SK-N-SH (cell line): ENCODE measurements around the gene CBX7. TPM values are rescaled to one million over a fixed set of nuclear protein-coding genes. Genes with fewer than 3 reads are reported as not detected.

Experiments used
- CTCF ChIA-PET: fragments of 300-600, 350-600 bp; formaldehyde crosslinking; extraction: SDS; loops from one replicate; lab custom pipeline; 2021; lab: Yijun Ruan, JAX
- POLR2A ChIA-PET: fragments of 350-600 bp; sonication (Branson Sonifier 250); formaldehyde crosslinking; extraction: SDS; loops from one replicate; lab custom pipeline; 2020; ENCODE audit warnings: antibody characterized with exemption, inconsistent platforms; lab: Yijun Ruan, JAX
- DNase-seq: peaks from one replicate; pipeline ENCODE4 v3.0.0; 2012
- H2AFZ ChIP-seq: fragments of 200-600 bp; sonication (generic); 2 replicates; pipeline ENCODE4 v1.8.1; 2016; ENCODE audit warnings: antibody characterized with exemption, mild to moderate bottlenecking, low read depth
- H3F3A ChIP-seq: fragments of 200-600 bp; sonication (generic); replicated peaks from 2 replicates; pipeline ENCODE3; 2016; ENCODE audit warnings: antibody characterized with exemption, mild to moderate bottlenecking; ENCODE audit not compliant: insufficient read depth
- H3K27ac ChIP-seq, 2 experiments: fragments of 200-500 bp in 1 of 2; fragments of 200-600 bp in 1 of 2; sonication (Bioruptor generic) in 1 of 2; sonication (generic), shearing (Covaris generic) in 1 of 2; 2 replicates each; pipeline versions ENCODE4 v1.5.1 to v1.6.1; 2014 to 2016; ENCODE audit warnings: low read depth in 2 of 2, inconsistent platforms in 1 of 2, low read length in 1 of 2, mild to moderate bottlenecking in 1 of 2, mixed read lengths in 1 of 2
- H3K27me3 ChIP-seq: fragments of 200-600 bp; sonication (generic), shearing (Covaris generic); 2 replicates; pipeline ENCODE4 v1.6.1; 2016; ENCODE audit warnings: mixed run types; ENCODE audit not compliant: insufficient read depth
- H3K36me3 ChIP-seq, 2 experiments: fragments of 200-500 bp in 1 of 2; fragments of 200-600 bp in 1 of 2; sonication (Bioruptor generic) in 1 of 2; sonication (generic) in 1 of 2; replicated peaks in 1 of 2; 2 replicates each; pipeline versions ENCODE3 to v1.5.1; 2014 to 2016; ENCODE audit warnings: low read length in 1 of 2, mild to moderate bottlenecking in 1 of 2; ENCODE audit not compliant: insufficient read depth in 2 of 2, control insufficient read depth in 1 of 2
- H3K4me1 ChIP-seq, 2 experiments: fragments of 200-500 bp in 1 of 2; fragments of 200-600 bp in 1 of 2; sonication (Bioruptor generic) in 1 of 2; sonication (generic), shearing (Covaris generic) in 1 of 2; 2 replicates each; pipeline versions ENCODE4 v1.5.1 to v1.6.1; 2014 to 2016; ENCODE audit warnings: low read depth in 1 of 2, low read length in 1 of 2, mixed run types in 1 of 2; ENCODE audit not compliant: insufficient read depth in 2 of 2, control insufficient read depth in 1 of 2
- H3K4me2 ChIP-seq: fragments of 200-600 bp; sonication (generic), shearing (Covaris generic); 2 replicates; pipeline ENCODE4 v1.6.1; 2017; ENCODE audit warnings: mixed run types
- H3K4me3 ChIP-seq, 2 experiments: fragments of 200-500 bp in 1 of 2; fragments of 200-600 bp in 1 of 2; sonication (Bioruptor generic) in 1 of 2; sonication (generic), shearing (Covaris generic) in 1 of 2; 2 replicates each; pipeline versions ENCODE4 v1.5.1 to v1.8.1; 2014 to 2016; ENCODE audit warnings: low read depth in 2 of 2, inconsistent platforms in 1 of 2, low read length in 1 of 2, mild to moderate bottlenecking in 1 of 2, mixed read lengths in 1 of 2, moderate library complexity in 1 of 2
- H3K79me2 ChIP-seq: fragments of 200-600 bp; sonication (generic); 2 replicates; pipeline ENCODE4 v1.8.1; 2017; ENCODE audit warnings: mild to moderate bottlenecking; ENCODE audit not compliant: insufficient read depth
- H3K9ac ChIP-seq: fragments of 200-600 bp; sonication (generic); 2 replicates; pipeline ENCODE4 v1.6.1; 2017; ENCODE audit warnings: mixed run types
- H3K9me2 ChIP-seq: fragments of 200-600 bp; sonication (generic); 2 replicates; pipeline ENCODE4 v1.6.1; 2017; ENCODE audit warnings: mixed run types
- H3K9me3 ChIP-seq: fragments of 200-600 bp; sonication (generic); 2 replicates; pipeline ENCODE4 v1.6.1; 2017; ENCODE audit warnings: mixed run types, mild to moderate bottlenecking, moderate library complexity
- H4K20me1 ChIP-seq: fragments of 200-600 bp; sonication (generic); 2 replicates; pipeline ENCODE4 v1.6.1; 2017; ENCODE audit warnings: mild to moderate bottlenecking, mixed run types; ENCODE audit not compliant: insufficient read depth
- GABPA ChIP-seq: IDR thresholded peaks from 2 replicates; pipeline ENCODE4 v1.4.0; 2012; ENCODE audit warnings: low read depth, mild to moderate bottlenecking
- JUND ChIP-seq: IDR thresholded peaks from 2 replicates; pipeline ENCODE4 v1.4.0; 2012
- MEF2A ChIP-seq: IDR thresholded peaks from 2 replicates; pipeline ENCODE4 v1.4.0; 2012; ENCODE audit warnings: low read depth, borderline replicate concordance
- MXI1 ChIP-seq: IDR thresholded peaks from 2 replicates; pipeline ENCODE4 v1.6.1; 2012; ENCODE audit warnings: mild to moderate bottlenecking, low read depth, low read length, improper control_type of control experiment
- RCOR1 ChIP-seq: fragments of 150-350 bp; IDR thresholded peaks from 2 replicates; pipeline ENCODE4 v1.6.1; 2017; ENCODE audit warnings: antibody characterized with exemption, low read length
- RXRA ChIP-seq: IDR thresholded peaks from 2 replicates; pipeline ENCODE4 v1.4.0; 2012; ENCODE audit warnings: low read depth, mild to moderate bottlenecking, borderline replicate concordance
- TEAD4 ChIP-seq: IDR thresholded peaks from 2 replicates; pipeline ENCODE4 v1.4.0; 2012; ENCODE audit warnings: mild to moderate bottlenecking, borderline replicate concordance; ENCODE audit not compliant: insufficient read depth
- YY1 ChIP-seq: IDR thresholded peaks from 2 replicates; pipeline ENCODE4 v1.4.0; 2012; ENCODE audit warnings: low read depth, mild to moderate bottlenecking
- WGBS: methylation state at CpG from one replicate; pipeline ENCODE4 v1.1.6; 2017; ENCODE audit warnings: low lambda C conversion rate; 5-methylcytosine and 5-hydroxymethylcytosine counted together
- polyA plus RNA-seq, 3 experiments: library from polyadenylated mRNA; depleted of rRNA; stranded (reverse); fragments of >200 nt; gene quantifications; 2 replicates each; pipeline ENCODE4 v1.2.3, GENCODE V29; 2012
- TF ChIP-seq, protein P1 (sequence below): fragments of 150-350 bp; IDR thresholded peaks from 2 replicates; pipeline ENCODE4 v1.6.1; 2017; ENCODE audit warnings: antibody characterized with exemption, low read length, low read depth, borderline replicate concordance
- TF ChIP-seq, protein P2 (sequence below): fragments of 200-600 bp; sonication (generic); IDR thresholded peaks from 2 replicates; pipeline ENCODE4 v1.6.1; 2017; ENCODE audit warnings: antibody characterized with exemption, mild to moderate bottlenecking, moderate library complexity
- TF ChIP-seq, protein P3 (sequence below): IDR thresholded peaks from 2 replicates; pipeline ENCODE4 v1.6.1; 2012; ENCODE audit warnings: mild to moderate bottlenecking, low read depth, low read length, moderate library complexity
- TF ChIP-seq, protein P4 (sequence below): IDR thresholded peaks from 2 replicates; pipeline ENCODE4 v1.4.0; 2012; ENCODE audit warnings: low read depth, borderline replicate concordance

CBX7 gene
- polyA plus RNA-seq, 1 of the 3 experiments (the other 2 are of a cell fraction): 2.3 TPM

DNA sequence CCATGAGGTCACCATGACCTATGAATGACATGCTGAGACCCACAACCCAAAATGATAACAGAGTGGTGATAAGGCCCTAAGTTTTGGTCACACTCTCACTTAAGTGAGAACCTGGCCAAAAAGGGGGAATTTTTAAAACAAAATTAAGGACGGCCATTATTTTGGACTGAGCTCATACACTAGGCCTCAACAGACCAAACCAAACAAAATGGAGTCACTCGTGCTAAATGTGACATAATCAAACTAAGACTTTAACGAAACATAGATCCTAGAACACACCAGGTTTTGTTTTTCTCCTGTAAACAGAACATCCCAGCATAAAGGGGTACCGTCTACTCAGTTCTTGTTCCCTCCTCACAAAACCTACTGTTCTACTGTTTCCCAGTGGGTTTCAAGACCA lies 44.0 kb downstream of the CBX7 start:
- no peaks in the 10 kb centered on the region for H3F3A ChIP-seq
- ChIA-PET CTCF (no interaction called here), POLR2A (no interaction called here)
- no peak for TF ChIP-seq TEAD4
- no peak for TF ChIP-seq RXRA
- TF ChIP-seq YY1: no peak
- no peak for TF ChIP-seq MEF2A
- TF ChIP-seq, protein P1, sequence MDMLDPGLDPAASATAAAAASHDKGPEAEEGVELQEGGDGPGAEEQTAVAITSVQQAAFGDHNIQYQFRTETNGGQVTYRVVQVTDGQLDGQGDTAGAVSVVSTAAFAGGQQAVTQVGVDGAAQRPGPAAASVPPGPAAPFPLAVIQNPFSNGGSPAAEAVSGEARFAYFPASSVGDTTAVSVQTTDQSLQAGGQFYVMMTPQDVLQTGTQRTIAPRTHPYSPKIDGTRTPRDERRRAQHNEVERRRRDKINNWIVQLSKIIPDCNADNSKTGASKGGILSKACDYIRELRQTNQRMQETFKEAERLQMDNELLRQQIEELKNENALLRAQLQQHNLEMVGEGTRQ: no peak
- no peak for TF ChIP-seq GABPA
- TF ChIP-seq RCOR1: no peak
- TF ChIP-seq MXI1: no peak
- TF ChIP-seq, protein P2, sequence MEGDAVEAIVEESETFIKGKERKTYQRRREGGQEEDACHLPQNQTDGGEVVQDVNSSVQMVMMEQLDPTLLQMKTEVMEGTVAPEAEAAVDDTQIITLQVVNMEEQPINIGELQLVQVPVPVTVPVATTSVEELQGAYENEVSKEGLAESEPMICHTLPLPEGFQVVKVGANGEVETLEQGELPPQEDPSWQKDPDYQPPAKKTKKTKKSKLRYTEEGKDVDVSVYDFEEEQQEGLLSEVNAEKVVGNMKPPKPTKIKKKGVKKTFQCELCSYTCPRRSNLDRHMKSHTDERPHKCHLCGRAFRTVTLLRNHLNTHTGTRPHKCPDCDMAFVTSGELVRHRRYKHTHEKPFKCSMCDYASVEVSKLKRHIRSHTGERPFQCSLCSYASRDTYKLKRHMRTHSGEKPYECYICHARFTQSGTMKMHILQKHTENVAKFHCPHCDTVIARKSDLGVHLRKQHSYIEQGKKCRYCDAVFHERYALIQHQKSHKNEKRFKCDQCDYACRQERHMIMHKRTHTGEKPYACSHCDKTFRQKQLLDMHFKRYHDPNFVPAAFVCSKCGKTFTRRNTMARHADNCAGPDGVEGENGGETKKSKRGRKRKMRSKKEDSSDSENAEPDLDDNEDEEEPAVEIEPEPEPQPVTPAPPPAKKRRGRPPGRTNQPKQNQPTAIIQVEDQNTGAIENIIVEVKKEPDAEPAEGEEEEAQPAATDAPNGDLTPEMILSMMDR: no peak
- TF ChIP-seq, protein P3, sequence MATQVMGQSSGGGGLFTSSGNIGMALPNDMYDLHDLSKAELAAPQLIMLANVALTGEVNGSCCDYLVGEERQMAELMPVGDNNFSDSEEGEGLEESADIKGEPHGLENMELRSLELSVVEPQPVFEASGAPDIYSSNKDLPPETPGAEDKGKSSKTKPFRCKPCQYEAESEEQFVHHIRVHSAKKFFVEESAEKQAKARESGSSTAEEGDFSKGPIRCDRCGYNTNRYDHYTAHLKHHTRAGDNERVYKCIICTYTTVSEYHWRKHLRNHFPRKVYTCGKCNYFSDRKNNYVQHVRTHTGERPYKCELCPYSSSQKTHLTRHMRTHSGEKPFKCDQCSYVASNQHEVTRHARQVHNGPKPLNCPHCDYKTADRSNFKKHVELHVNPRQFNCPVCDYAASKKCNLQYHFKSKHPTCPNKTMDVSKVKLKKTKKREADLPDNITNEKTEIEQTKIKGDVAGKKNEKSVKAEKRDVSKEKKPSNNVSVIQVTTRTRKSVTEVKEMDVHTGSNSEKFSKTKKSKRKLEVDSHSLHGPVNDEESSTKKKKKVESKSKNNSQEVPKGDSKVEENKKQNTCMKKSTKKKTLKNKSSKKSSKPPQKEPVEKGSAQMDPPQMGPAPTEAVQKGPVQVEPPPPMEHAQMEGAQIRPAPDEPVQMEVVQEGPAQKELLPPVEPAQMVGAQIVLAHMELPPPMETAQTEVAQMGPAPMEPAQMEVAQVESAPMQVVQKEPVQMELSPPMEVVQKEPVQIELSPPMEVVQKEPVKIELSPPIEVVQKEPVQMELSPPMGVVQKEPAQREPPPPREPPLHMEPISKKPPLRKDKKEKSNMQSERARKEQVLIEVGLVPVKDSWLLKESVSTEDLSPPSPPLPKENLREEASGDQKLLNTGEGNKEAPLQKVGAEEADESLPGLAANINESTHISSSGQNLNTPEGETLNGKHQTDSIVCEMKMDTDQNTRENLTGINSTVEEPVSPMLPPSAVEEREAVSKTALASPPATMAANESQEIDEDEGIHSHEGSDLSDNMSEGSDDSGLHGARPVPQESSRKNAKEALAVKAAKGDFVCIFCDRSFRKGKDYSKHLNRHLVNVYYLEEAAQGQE: no peak
- no peak for TF ChIP-seq JUND
- TF ChIP-seq, protein P4, sequence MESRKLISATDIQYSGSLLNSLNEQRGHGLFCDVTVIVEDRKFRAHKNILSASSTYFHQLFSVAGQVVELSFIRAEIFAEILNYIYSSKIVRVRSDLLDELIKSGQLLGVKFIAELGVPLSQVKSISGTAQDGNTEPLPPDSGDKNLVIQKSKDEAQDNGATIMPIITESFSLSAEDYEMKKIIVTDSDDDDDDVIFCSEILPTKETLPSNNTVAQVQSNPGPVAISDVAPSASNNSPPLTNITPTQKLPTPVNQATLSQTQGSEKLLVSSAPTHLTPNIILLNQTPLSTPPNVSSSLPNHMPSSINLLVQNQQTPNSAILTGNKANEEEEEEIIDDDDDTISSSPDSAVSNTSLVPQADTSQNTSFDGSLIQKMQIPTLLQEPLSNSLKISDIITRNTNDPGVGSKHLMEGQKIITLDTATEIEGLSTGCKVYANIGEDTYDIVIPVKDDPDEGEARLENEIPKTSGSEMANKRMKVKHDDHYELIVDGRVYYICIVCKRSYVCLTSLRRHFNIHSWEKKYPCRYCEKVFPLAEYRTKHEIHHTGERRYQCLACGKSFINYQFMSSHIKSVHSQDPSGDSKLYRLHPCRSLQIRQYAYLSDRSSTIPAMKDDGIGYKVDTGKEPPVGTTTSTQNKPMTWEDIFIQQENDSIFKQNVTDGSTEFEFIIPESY: no peak
- no peaks in the 10 kb centered on the region for H4K20me1 ChIP-seq
- no peak for DNase-seq
- no peak overlapping the region for H3K4me3 ChIP-seq
- no peaks in the 10 kb centered on the region for H3K27me3 ChIP-seq
- peaks cover 0 to 5% of the 10 kb centered on the region in 2 experiments; a peak in 1 of 4 replicates for H3K4me1 ChIP-seq
- H2AFZ ChIP-seq: no peak overlapping the region
- 67% methylated on average over 4 of the region's 4 CpGs for WGBS
- no peak overlapping the region for H3K27ac ChIP-seq
- H3K9me2 ChIP-seq: no peaks in the 10 kb centered on the region
- H3K9me3 ChIP-seq: no peaks in the 10 kb centered on the region
- no peaks in the 10 kb centered on the region for H3K79me2 ChIP-seq
- no peak overlapping the region for H3K4me2 ChIP-seq
- H3K9ac ChIP-seq: no peak overlapping the region
- no peaks in the 10 kb centered on the region for H3K36me3 ChIP-seq
